Measurements from ENCODE around the gene SLAIN1. TPM values are rescaled to one million over a fixed set of nuclear protein-coding genes. Genes with fewer than 3 reads are reported as not detected.

The SLAIN1 gene
- total RNA-seq, 5 donors from 2014 or later (not counting 1 experiment from before 2014, with no cell fraction given), result 37.4 to 41.8 (median 38.9) TPM

- no peaks in the 10 kb centered on the region for H3K9me3 ChIP-seq
- WGBS (ENCODE audit: insufficient coverage), result no CpG with 5 or more reads among the region's 2 CpGs
- no peaks in the 10 kb centered on the region for H3K27me3 ChIP-seq (replicated peaks in 1 of 2; ENCODE audit: control insufficient read depth in 2 of 2, extremely low read depth in 1 of 2, insufficient read depth in 2 of 2, low read length in 1 of 2)
- Mint-ChIP-seq H3K4me3 (no peak overlapping the region), H3K27ac (peak overlapping the region in 1 of 2 donors; percentile 24), H3K9me3 (no peaks in the 10 kb centered on the region), H3K27me3 (no peaks in the 10 kb centered on the region), H3K4me1 (peaks cover 18 to 23% (median 19%) of the 10 kb centered on the region in 3 donors), H3K36me3 (no peaks in the 10 kb centered on the region)
- ChIA-PET CTCF (no interaction called here), POLR2A (interaction anchor here in 1 of 2 donors (0.6 kb wide), 2 partner anchors 27 to 48 kb away, joined by 3 to 4 read pairs; no protein-coding TSS in a partner anchor)
- H3K36me3 ChIP-seq (ENCODE audit: control insufficient read depth in 2 of 2, extremely low read depth in 1 of 2, insufficient read depth in 1 of 2, low read length in 1 of 2), result no peaks in the 10 kb centered on the region
- H3K4me1 ChIP-seq (ENCODE audit: control insufficient read depth in 1 of 2, extremely low read depth in 1 of 2, insufficient read depth in 2 of 2, low read length in 2 of 2), result peaks cover 10 to 11% of the 10 kb centered on the region in 2 experiments
- no peak for DNase-seq
- no peak for ATAC-seq (replicated peaks in 1 of 4)
- no peak overlapping the region for H3K4me3 ChIP-seq (ENCODE audit: control insufficient read depth in 1 of 2, extremely low read depth in 1 of 2, low read length in 1 of 2)
- H3K27ac ChIP-seq (ENCODE audit: low read length), result no peak overlapping the region
Observed at GRCh38 chr13:77693449-77693940, 4.0 kb upstream of the SLAIN1 start.

- DNase-seq, result peak in 7 of 35 experiments; percentile 1 to 56 (median 13)
- H3K4me3 Mint-ChIP-seq, result peak overlapping the region; percentile 80 to 93 (median 88)
- Histone ChIP-seq H3K4me1 (ENCODE audit: control insufficient read depth in 1 of 2, extremely low read depth in 1 of 2, insufficient read depth in 2 of 2, low read length in 2 of 2) (peaks cover 11 to 20% of the 10 kb centered on the region in 2 experiments), H3K27me3 (replicated peaks in 1 of 2; ENCODE audit: control insufficient read depth in 2 of 2, extremely low read depth in 1 of 2, insufficient read depth in 2 of 2, low read length in 1 of 2) (no peaks in the 10 kb centered on the region), H3K36me3 (ENCODE audit: control insufficient read depth in 2 of 2, extremely low read depth in 1 of 2, insufficient read depth in 1 of 2, low read length in 1 of 2) (no peaks in the 10 kb centered on the region), H3K4me3 (ENCODE audit: control insufficient read depth in 1 of 2, extremely low read depth in 1 of 2, low read length in 1 of 2) (peak overlapping the region; percentile 46 to 88), H3K9me3 (no peaks in the 10 kb centered on the region), H3K27ac (ENCODE audit: low read length) (peak overlapping the region; percentile 89)
- H3K36me3 Mint-ChIP-seq, result no peaks in the 10 kb centered on the region
- no CpG with 5 or more reads among the region's 9 CpGs for WGBS (ENCODE audit: insufficient coverage)
- H3K9me3 Mint-ChIP-seq, result no peaks in the 10 kb centered on the region
- H3K27ac Mint-ChIP-seq, result peak overlapping the region; percentile 77 to 80
- CTCF ChIA-PET, result interaction anchor here (0.5 to 1.3 kb wide), 4 partner anchors 103 to 1755 kb away, joined by 3 to 7 read pairs (median 4); no protein-coding TSS in a partner anchor
- peaks cover 40 to 44% (median 41%) of the 10 kb centered on the region in 3 donors for H3K4me1 Mint-ChIP-seq
- H3K27me3 Mint-ChIP-seq, result no peaks in the 10 kb centered on the region
- ATAC-seq (replicated peaks in 1 of 4), result no peak
- POLR2A ChIA-PET, result interaction anchor here (0.5 to 0.7 kb wide), 2 partner anchors 327 to 706 kb away, joined by 3 read pairs; no protein-coding TSS in a partner anchor
Observed at GRCh38 chr13:77696006-77696878, 1.2 kb upstream of the SLAIN1 start.

GRCh38 chr13:77696879-77697216, 639 bp upstream of the SLAIN1 start:
- no peaks in the 10 kb centered on the region for H3K27me3 Mint-ChIP-seq
- ChIA-PET POLR2A (interaction anchor here in 1 of 2 donors (0.9 kb wide), 1 partner anchor 9 kb away, joined by 7 read pairs; no protein-coding TSS in a partner anchor), CTCF (interaction anchor here (0.5 to 1.3 kb wide), 2 partner anchors 1755 to 1893 kb away, joined by 3 read pairs; no protein-coding TSS in a partner anchor)
- H3K9me3 Mint-ChIP-seq, result no peaks in the 10 kb centered on the region
- no peaks in the 10 kb centered on the region for H3K9me3 ChIP-seq
- H3K27ac Mint-ChIP-seq, result peak overlapping the region; percentile 77 to 80
- peak overlapping the region; percentile 80 to 93 (median 88) for H3K4me3 Mint-ChIP-seq
- H3K4me1 Mint-ChIP-seq, result peaks cover 40 to 44% (median 41%) of the 10 kb centered on the region in 3 donors
- H3K27me3 ChIP-seq (replicated peaks in 1 of 2; ENCODE audit: control insufficient read depth in 2 of 2, extremely low read depth in 1 of 2, insufficient read depth in 2 of 2, low read length in 1 of 2), result no peaks in the 10 kb centered on the region
- ATAC-seq (replicated peaks in 1 of 4) (peak; percentile 3 to 6 (median 4)), DNase-seq (peak in 1 of 35 experiments; percentile 29)
- H3K4me1 ChIP-seq (ENCODE audit: control insufficient read depth in 1 of 2, extremely low read depth in 1 of 2, insufficient read depth in 2 of 2, low read length in 2 of 2), result peaks cover 11 to 20% of the 10 kb centered on the region in 2 experiments
- H3K4me3 ChIP-seq (ENCODE audit: control insufficient read depth in 1 of 2, extremely low read depth in 1 of 2, low read length in 1 of 2), result peak overlapping the region; percentile 61 to 88
- no peaks in the 10 kb centered on the region for H3K36me3 ChIP-seq (ENCODE audit: control insufficient read depth in 2 of 2, extremely low read depth in 1 of 2, insufficient read depth in 1 of 2, low read length in 1 of 2)
- H3K36me3 Mint-ChIP-seq, result no peaks in the 10 kb centered on the region
- no CpG with 5 or more reads among the region's 3 CpGs for WGBS (ENCODE audit: insufficient coverage)
- H3K27ac ChIP-seq (ENCODE audit: low read length), result peak overlapping the region; percentile 89

GRCh38 chr13:77698201-77699058, 943 bp downstream of the SLAIN1 start:
- 0% methylated on average over 63 of the region's 75 CpGs for WGBS (ENCODE audit: insufficient coverage)

GRCh38 chr13:77699059-77699680, 1.7 kb downstream of the SLAIN1 start:
- Mint-ChIP-seq H3K4me3 (peak overlapping the region; percentile 93 to 99 (median 97)), H3K27me3 (no peaks in the 10 kb centered on the region), H3K36me3 (peaks cover 3% of the 10 kb centered on the region), H3K9me3 (no peaks in the 10 kb centered on the region), H3K4me1 (peaks cover 56 to 57% (median 57%) of the 10 kb centered on the region in 3 donors), H3K27ac (peak overlapping the region; percentile 92 to 96)
- Histone ChIP-seq H3K36me3 (ENCODE audit: control insufficient read depth in 2 of 2, extremely low read depth in 1 of 2, insufficient read depth in 1 of 2, low read length in 1 of 2) (no peaks in the 10 kb centered on the region), H3K4me1 (ENCODE audit: control insufficient read depth in 1 of 2, extremely low read depth in 1 of 2, insufficient read depth in 2 of 2, low read length in 2 of 2) (peaks cover 11 to 20% of the 10 kb centered on the region in 2 experiments), H3K27ac (ENCODE audit: low read length) (peak overlapping the region; percentile 2), H3K4me3 (ENCODE audit: control insufficient read depth in 1 of 2, extremely low read depth in 1 of 2, low read length in 1 of 2) (peak overlapping the region; percentile 68 to 93), H3K27me3 (replicated peaks in 1 of 2; ENCODE audit: control insufficient read depth in 2 of 2, extremely low read depth in 1 of 2, insufficient read depth in 2 of 2, low read length in 1 of 2) (no peaks in the 10 kb centered on the region), H3K9me3 (no peaks in the 10 kb centered on the region)
- no peak for DNase-seq
- ChIA-PET CTCF (no interaction called here), POLR2A (interaction anchor here in 1 of 2 donors (0.9 kb wide), 1 partner anchor 54 kb away, joined by 4 read pairs; no protein-coding TSS in a partner anchor)
- WGBS (ENCODE audit: insufficient coverage), result 0% methylated on average over 1 of the region's 4 CpGs
- no peak for ATAC-seq (replicated peaks in 1 of 4)

More at GRCh38 chr13:77698201-77699058, 943 bp downstream of the SLAIN1 start:
- Histone ChIP-seq H3K27ac (ENCODE audit: low read length) (peak overlapping the region; percentile 2), H3K27me3 (replicated peaks in 1 of 2; ENCODE audit: control insufficient read depth in 2 of 2, extremely low read depth in 1 of 2, insufficient read depth in 2 of 2, low read length in 1 of 2) (no peaks in the 10 kb centered on the region), H3K36me3 (ENCODE audit: control insufficient read depth in 2 of 2, extremely low read depth in 1 of 2, insufficient read depth in 1 of 2, low read length in 1 of 2) (no peaks in the 10 kb centered on the region), H3K4me3 (ENCODE audit: control insufficient read depth in 1 of 2, extremely low read depth in 1 of 2, low read length in 1 of 2) (peak overlapping the region; percentile 68 to 93), H3K4me1 (ENCODE audit: control insufficient read depth in 1 of 2, extremely low read depth in 1 of 2, insufficient read depth in 2 of 2, low read length in 2 of 2) (peaks cover 11 to 20% of the 10 kb centered on the region in 2 experiments), H3K9me3 (no peaks in the 10 kb centered on the region)
- Mint-ChIP-seq H3K27ac (peak overlapping the region; percentile 92 to 96), H3K27me3 (no peaks in the 10 kb centered on the region), H3K4me3 (peak overlapping the region; percentile 93 to 99 (median 97)), H3K4me1 (peaks cover 56 to 60% (median 56%) of the 10 kb centered on the region in 3 donors), H3K9me3 (no peaks in the 10 kb centered on the region), H3K36me3 (peaks cover 3% of the 10 kb centered on the region)
- ChIA-PET POLR2A (no interaction called here), CTCF (interaction anchor here in 1 of 2 donors (0.5 kb wide), 1 partner anchor 220 kb away, joined by 4 read pairs; no protein-coding TSS in a partner anchor)
- ATAC-seq (replicated peaks in 1 of 4) (peak; percentile 25 to 42 (median 40)), DNase-seq (peak; percentile 14 to 71 (median 45))
